ENCODE results near the gene CDT1. TPM values are rescaled to one million over a fixed set of nuclear protein-coding genes. Genes with fewer than 3 reads are reported as not detected.

Gene CDT1
- total RNA-seq, 1 donor from 2014 or later, result 79.6 TPM

DNA sequence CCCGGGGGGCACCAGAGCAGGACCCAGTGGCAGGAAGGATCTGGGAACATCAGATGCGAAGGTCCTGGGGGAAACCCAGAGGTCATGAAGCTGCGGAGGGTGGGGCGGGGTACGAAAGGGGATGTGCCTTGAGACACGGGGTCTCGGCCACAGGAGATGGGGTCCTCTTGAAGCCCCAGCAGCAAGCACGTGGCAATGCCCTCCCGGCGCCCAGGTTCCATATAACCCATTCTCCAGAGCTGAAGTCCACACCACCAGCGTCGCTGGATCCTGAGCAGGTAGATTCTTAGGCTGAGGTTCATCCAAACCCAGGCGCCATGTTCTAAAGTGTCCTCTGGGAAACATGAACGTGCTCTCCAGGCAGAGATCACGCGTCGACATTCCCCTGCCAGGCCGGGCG lies 39.5 kb upstream of the CDT1 start:
- Mint-ChIP-seq H3K36me3 (ENCODE audit: low read depth) (no peaks in the 10 kb centered on the region), H3K9me3 (no peaks in the 10 kb centered on the region), H3K27ac (ENCODE audit: unreplicated experiment) (no peak overlapping the region), H3K27me3 (ENCODE audit: low read depth) (no peaks in the 10 kb centered on the region), H3K4me1 (peaks cover 14% of the 10 kb centered on the region), H3K4me3 (no peak overlapping the region)
- no peak for DNase-seq (ENCODE audit: low read depth, low spot score)
- TF ChIP-seq, protein P1, sequence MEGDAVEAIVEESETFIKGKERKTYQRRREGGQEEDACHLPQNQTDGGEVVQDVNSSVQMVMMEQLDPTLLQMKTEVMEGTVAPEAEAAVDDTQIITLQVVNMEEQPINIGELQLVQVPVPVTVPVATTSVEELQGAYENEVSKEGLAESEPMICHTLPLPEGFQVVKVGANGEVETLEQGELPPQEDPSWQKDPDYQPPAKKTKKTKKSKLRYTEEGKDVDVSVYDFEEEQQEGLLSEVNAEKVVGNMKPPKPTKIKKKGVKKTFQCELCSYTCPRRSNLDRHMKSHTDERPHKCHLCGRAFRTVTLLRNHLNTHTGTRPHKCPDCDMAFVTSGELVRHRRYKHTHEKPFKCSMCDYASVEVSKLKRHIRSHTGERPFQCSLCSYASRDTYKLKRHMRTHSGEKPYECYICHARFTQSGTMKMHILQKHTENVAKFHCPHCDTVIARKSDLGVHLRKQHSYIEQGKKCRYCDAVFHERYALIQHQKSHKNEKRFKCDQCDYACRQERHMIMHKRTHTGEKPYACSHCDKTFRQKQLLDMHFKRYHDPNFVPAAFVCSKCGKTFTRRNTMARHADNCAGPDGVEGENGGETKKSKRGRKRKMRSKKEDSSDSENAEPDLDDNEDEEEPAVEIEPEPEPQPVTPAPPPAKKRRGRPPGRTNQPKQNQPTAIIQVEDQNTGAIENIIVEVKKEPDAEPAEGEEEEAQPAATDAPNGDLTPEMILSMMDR (conservative IDR thresholded peaks at IDR 0.05), result no peak

DNA sequence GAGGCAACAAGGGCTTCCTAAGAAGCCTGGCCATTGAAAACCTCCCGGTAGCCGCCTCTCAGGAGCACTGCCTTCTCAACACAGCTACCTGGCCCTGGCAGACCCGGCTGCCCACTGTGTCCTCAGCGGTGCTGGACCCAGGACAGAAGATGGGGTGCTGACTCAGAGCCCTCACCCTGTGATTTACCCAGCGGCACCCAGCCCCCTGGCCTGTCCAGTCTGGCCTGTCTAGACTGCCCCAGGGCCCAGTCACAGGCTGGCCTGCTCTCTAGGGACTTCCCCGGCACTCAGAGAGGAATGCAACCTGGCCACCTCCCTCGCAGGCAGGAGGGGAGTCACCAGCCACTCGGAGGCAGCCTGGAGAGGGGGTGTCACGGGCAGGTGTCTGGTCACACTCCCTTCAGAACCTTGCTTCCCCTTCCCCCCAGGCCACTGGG lies 38.7 kb upstream of the CDT1 start:
- no peak overlapping the region for H3K27ac Mint-ChIP-seq (ENCODE audit: unreplicated experiment)
- no peaks in the 10 kb centered on the region for H3K9me3 Mint-ChIP-seq
- TF ChIP-seq, protein P1 (conservative IDR thresholded peaks at IDR 0.05), result no peak
- DNase-seq (ENCODE audit: low read depth, low spot score), result no peak
- peaks cover 8% of the 10 kb centered on the region for H3K4me1 Mint-ChIP-seq
- H3K36me3 Mint-ChIP-seq (ENCODE audit: low read depth), result no peaks in the 10 kb centered on the region
- no peaks in the 10 kb centered on the region for H3K27me3 Mint-ChIP-seq (ENCODE audit: low read depth)
- H3K4me3 Mint-ChIP-seq, result no peak overlapping the region

DNA sequence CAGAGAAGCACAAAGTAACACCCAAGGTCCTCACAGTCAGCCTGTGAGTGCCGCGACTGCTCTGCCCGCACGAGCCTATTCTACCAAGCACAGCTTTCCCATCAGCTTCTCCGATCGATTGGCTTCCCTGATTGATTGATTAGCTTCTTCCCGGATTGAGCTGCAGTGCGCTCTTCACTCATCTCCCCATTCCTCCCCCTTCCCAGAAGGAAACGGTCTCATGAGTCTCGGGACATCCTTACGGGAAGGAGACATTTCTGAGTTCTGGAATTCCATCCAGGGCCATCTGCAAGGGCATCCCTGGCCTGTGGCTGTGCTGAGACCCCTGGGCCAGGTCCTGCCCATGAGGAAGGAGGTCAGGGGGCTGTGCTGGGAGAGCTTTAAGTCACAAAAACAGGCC lies 36.6 kb upstream of the CDT1 start:
- Mint-ChIP-seq H3K36me3 (ENCODE audit: low read depth) (no peaks in the 10 kb centered on the region), H3K27me3 (ENCODE audit: low read depth) (no peaks in the 10 kb centered on the region), H3K27ac (ENCODE audit: unreplicated experiment) (no peak overlapping the region), H3K4me3 (no peak overlapping the region), H3K9me3 (no peaks in the 10 kb centered on the region), H3K4me1 (peaks cover 8% of the 10 kb centered on the region)
- TF ChIP-seq, protein P1 (conservative IDR thresholded peaks at IDR 0.05), result no peak
- DNase-seq (ENCODE audit: low read depth, low spot score), result no peak

DNA sequence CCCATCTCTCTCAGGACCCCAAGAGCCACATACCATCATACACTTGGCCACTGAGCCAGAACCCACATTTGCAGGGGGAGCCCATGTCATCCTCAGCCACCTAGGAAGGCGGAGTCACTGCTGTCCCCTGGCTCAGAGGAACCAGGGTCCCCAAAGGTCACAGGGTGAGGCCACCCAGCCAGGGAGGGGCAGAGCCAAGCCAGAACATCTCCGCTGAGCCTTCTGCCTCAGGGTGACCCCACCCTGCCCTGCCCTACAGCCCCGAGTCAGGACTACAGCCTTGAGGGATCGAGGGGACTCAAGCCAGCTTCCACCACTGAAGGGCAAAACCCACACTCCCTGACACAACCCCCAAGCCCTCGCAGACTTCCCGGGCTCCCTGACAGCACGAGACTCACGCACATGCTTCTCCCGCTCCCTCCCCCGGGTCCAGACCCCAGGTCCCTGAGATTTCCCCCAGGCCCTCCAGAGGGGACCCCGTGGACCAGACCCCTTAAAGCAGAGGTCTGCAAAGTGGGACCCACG lies 36.0 kb upstream of the CDT1 start:
- Mint-ChIP-seq H3K36me3 (ENCODE audit: low read depth) (no peaks in the 10 kb centered on the region), H3K4me3 (no peak overlapping the region), H3K9me3 (no peaks in the 10 kb centered on the region)

DNA sequence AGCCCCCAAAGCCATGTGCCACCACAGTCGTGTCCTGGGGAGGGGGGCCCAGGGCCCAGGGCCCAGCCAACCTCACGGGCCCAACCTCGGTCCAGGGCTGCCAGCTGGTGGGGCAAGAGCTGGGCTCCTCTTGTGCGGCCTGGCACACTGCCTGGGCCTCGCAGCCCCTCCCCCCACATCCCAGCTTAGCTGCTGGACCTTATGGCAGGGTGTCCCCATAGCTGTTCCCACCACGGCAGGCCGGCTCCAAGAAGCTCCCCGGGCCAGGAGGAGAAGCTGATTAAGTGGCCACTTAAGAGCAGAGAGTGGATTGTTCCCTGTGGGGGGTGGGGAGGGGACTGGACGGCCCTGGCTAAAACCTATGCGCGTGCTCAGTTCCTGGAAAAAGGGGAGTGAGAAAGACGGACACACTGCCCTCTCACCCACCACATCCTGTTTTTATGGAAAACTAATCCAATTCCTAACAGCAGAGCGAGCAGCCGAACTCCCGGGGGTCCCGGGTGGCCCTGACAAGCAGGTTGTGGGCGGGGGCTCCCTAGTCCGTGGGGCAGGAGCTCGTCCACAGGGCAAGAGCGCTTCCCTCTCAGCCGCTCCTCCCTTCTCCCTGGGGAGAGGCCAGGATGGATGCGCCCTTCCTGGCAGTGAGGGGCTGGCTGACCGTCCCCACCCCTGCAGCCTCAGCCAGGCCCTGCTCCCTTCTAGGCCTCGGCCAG lies 35.4 kb upstream of the CDT1 start:
- Mint-ChIP-seq H3K27me3 (ENCODE audit: low read depth) (no peaks in the 10 kb centered on the region), H3K9me3 (no peaks in the 10 kb centered on the region), H3K36me3 (ENCODE audit: low read depth) (no peaks in the 10 kb centered on the region), H3K4me1 (peaks cover 7% of the 10 kb centered on the region), H3K27ac (ENCODE audit: unreplicated experiment) (no peak overlapping the region), H3K4me3 (no peak overlapping the region)
- DNase-seq (ENCODE audit: low read depth, low spot score), result no peak
- TF ChIP-seq, protein P1 (conservative IDR thresholded peaks at IDR 0.05), result no peak

More for the DNA sequence above, 36.0 kb upstream of the CDT1 start:
- no peak overlapping the region for H3K27ac Mint-ChIP-seq (ENCODE audit: unreplicated experiment)
- no peaks in the 10 kb centered on the region for H3K27me3 Mint-ChIP-seq (ENCODE audit: low read depth)
- TF ChIP-seq, protein P1 (conservative IDR thresholded peaks at IDR 0.05), result no peak
- peaks cover 8% of the 10 kb centered on the region for H3K4me1 Mint-ChIP-seq
- no peak for DNase-seq (ENCODE audit: low read depth, low spot score)

Data from neural crest cell (in vitro differentiated cells).